Stimulated activated CD8-positive, alpha-beta memory T cell treated with anti-CD3 and anti-CD28 coated beads, Interleukin-2, amount 100 ng/mL, for 48 hours (primary cell): ENCODE measurements around the gene ANXA6.
A peak's percentile ranks its signal among the peaks of the same experiment; 100 is the strongest.

Source experiments
- DNase-seq, 2 donors: peaks; one replicate each; pipeline ENCODE4 v3.0.0-alpha.2; 2020; ENCODE audit warnings: low read depth in 2 of 2

The ANXA6 gene

GRCh38 chr5:151082282-151082902 lies 75.2 kb downstream of the ANXA6 start:
- no peak for DNase-seq

- no peak for DNase-seq
Observed at GRCh38 chr5:151081431-151082281, 75.9 kb downstream of the ANXA6 start.

- peak; percentile 91 to 94 for DNase-seq
Observed at GRCh38 chr5:151080613-151081430, 76.8 kb downstream of the ANXA6 start, which contains the start of gene TNIP1. Gene TNIP1, minus strand, starts transcription at chr5:151081034. Its CDS starts 15,939 bp downstream, at chr5:151065095.

GRCh38 chr5:151079838-151080612 lies 77.6 kb downstream of the ANXA6 start:
- DNase-seq, result no peak

GRCh38 chr5:151078490-151079262 lies 78.9 kb downstream of the ANXA6 start:
- peak; percentile 58 to 68 for DNase-seq

- no peak for DNase-seq
Observed at GRCh38 chr5:151077967-151078366, 79.6 kb downstream of the ANXA6 start.

- DNase-seq, result no peak
Observed at GRCh38 chr5:151077419-151077818, 80.2 kb downstream of the ANXA6 start.

GRCh38 chr5:151076616-151077015 lies 81.0 kb downstream of the ANXA6 start:
- DNase-seq, result no peak

- no peak for DNase-seq
Observed at GRCh38 chr5:151075698-151076331, 81.8 kb downstream of the ANXA6 start.

- DNase-seq, result no peak
Observed at GRCh38 chr5:151074557-151074956, 83.0 kb downstream of the ANXA6 start.

- DNase-seq, result no peak
Observed at GRCh38 chr5:151073280-151073679, 84.3 kb downstream of the ANXA6 start.

GRCh38 chr5:151072630-151073025 lies 85.0 kb downstream of the ANXA6 start:
- DNase-seq, result no peak

- DNase-seq, result no peak
Observed at GRCh38 chr5:151071848-151072629, 85.5 kb downstream of the ANXA6 start.

GRCh38 chr5:151071021-151071420 lies 86.6 kb downstream of the ANXA6 start:
- DNase-seq, result no peak

- DNase-seq, result no peak
Observed at GRCh38 chr5:151070449-151070848, 87.1 kb downstream of the ANXA6 start.

GRCh38 chr5:151068433-151069197 lies 89.0 kb downstream of the ANXA6 start:
- DNase-seq, result peak; percentile 54 to 55

GRCh38 chr5:151067632-151068432 lies 89.7 kb downstream of the ANXA6 start:
- DNase-seq, result no peak

GRCh38 chr5:151066920-151067319 lies 90.7 kb downstream of the ANXA6 start:
- DNase-seq, result no peak
